ENCODE measurements around the gene DECR2. TPM values are rescaled to one million over a fixed set of nuclear protein-coding genes. Genes with fewer than 3 reads are reported as not detected.

Gene DECR2
- total RNA-seq, 2 donors from 2014 or later: 7.5 to 10.6 TPM

DNA sequence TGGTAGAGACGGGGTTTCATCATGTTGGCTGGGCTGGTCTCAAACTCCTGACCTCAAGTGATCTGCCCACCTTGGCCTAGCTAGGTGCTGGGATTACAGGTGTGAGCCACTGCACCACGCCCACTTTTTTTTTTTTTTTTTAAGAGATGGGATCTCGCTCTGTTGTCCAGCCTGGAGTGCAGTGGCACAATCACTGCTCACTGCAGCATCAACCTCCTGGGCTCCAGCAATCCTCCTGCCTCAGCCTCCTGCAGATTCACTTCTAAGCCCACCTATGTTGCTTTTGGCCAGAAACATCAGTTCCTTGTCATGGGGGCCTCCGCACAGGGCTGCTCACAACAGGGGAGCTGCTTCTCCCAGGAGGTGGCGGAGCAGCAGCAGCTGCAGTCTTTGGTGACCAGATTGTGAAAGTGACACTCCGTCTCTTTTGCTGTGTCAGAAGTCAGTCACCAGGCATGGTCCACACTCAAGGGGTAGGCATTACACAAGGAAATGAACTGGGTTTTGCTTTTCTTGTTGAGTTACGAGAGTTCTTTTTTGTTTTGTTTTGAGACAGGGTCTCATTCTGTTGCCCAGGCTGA lies 9.1 kb upstream of the DECR2 start:
- peak; percentile 20 to 55 for ATAC-seq (replicated peaks in 1 of 2)
- Mint-ChIP-seq H3K27ac (peak overlapping the region; percentile 65), H3K4me3 (peak overlapping the region; percentile 32 to 56)

DNA sequence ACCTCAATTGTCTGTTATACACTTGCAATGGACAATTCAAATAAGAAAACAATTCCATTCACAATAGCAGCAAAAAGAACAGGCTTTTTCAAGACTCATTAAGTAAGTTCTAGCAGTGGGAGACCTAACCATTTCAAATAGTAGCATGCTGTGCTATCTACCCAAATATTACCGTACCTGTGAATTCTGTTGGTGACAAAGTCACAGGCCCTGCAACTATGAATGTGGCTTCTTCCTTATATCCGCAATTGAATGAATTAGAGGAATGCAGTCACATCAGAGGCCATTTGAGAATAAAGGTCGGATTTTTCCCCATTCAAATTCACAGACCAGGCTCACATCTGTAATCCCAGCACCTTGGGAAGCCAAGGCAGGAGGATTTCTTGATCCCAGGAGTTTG lies 5.5 kb upstream of the DECR2 start:
- Mint-ChIP-seq H3K27me3 (ENCODE audit: low read depth) (no peaks in the 10 kb centered on the region), H3K4me3 (peak overlapping the region; percentile 82 to 87), H3K27ac (no peak overlapping the region), H3K36me3 (ENCODE audit: insufficient read depth in 2 of 2) (no peaks in the 10 kb centered on the region), H3K9me3 (peaks cover 0 to 3% of the 10 kb centered on the region in 2 donors), H3K4me1 (ENCODE audit: low read depth) (peaks cover 34% of the 10 kb centered on the region)
- no peak for DNase-seq
- no peak for ATAC-seq (replicated peaks in 1 of 2)

More for the DNA sequence above, 9.1 kb upstream of the DECR2 start:
- H3K9me3 Mint-ChIP-seq: peaks cover 0 to 3% of the 10 kb centered on the region in 2 donors
- peak; percentile 37 to 47 for DNase-seq
- H3K36me3 Mint-ChIP-seq (ENCODE audit: insufficient read depth in 2 of 2): no peaks in the 10 kb centered on the region
- H3K4me1 Mint-ChIP-seq (ENCODE audit: low read depth): peaks cover 25% of the 10 kb centered on the region
- no peaks in the 10 kb centered on the region for H3K27me3 Mint-ChIP-seq (ENCODE audit: low read depth)

DNA sequence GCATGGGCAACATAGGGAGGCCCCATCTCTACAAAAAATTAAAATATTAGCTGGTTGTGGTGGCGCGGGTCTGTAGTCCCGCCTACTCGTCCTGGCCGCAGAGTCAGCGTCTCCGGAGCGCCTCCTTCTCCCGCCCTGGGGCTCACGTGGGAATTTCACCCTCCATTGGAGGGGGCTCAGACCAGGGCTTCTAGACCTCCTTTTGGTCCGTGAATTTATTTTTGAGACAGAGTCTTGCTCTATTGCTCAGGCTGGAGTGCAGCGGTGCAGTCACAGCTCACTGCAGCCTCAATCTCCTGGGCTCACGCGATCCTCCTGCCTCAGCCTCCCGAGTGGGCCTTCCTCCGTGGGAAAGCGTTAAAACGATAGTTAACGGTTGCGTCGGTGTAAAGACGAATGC lies 5.1 kb upstream of the DECR2 start:
- ATAC-seq (replicated peaks in 1 of 2) (no peak), DNase-seq (no peak)
- Mint-ChIP-seq H3K4me1 (ENCODE audit: low read depth) (peaks cover 34% of the 10 kb centered on the region), H3K4me3 (peak overlapping the region; percentile 82 to 87), H3K27me3 (ENCODE audit: low read depth) (no peaks in the 10 kb centered on the region), H3K36me3 (ENCODE audit: insufficient read depth in 2 of 2) (no peaks in the 10 kb centered on the region), H3K9me3 (peaks cover 0 to 3% of the 10 kb centered on the region in 2 donors), H3K27ac (peak overlapping the region; percentile 80)

DNA sequence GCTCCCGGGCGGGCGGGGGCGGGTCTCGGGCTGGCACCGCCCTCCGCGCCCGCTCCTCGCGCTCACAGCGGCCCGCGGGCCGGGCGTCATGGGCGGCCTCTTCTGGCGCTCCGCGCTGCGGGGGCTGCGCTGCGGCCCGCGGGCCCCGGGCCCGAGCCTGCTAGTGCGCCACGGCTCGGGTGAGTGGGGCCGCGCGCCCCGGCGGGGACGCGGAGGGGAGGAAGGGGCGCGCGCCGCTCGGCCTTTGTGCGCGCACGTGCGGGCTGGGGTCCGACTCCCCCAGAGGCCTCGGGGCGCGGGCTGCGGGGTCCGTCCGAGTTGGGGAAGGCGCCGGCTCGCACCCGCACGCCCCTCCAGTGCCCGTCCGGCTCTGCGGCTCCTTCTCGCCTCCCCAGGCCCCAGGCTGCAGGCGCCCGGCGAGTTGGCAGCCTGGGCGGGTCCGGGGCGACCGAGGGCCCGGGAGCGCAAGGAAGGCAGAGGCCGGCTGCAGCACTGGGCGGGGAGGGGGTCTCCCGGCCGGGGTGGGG lies 4.5 kb upstream of the DECR2 start, which contains the start of gene NME4:
Gene NME4, plus strand, starts transcription at position 65 of the 527 bp plus-strand sequence. Its CDS starts 24 bp downstream, at position 89.
- Mint-ChIP-seq H3K27me3 (ENCODE audit: low read depth) (no peaks in the 10 kb centered on the region), H3K4me3 (peak within 1 kb of the TSS; percentile 82 to 87), H3K36me3 (ENCODE audit: insufficient read depth in 2 of 2) (no peaks in the 10 kb centered on the region), H3K4me1 (ENCODE audit: low read depth) (peaks cover 30% of the 10 kb centered on the region), H3K9me3 (no peaks in the 10 kb centered on the region), H3K27ac (peak within 1 kb of the TSS; percentile 80)
- DNase-seq (peak; percentile 51 to 53), ATAC-seq (replicated peaks in 1 of 2) (peak; percentile 14 to 31)

DNA sequence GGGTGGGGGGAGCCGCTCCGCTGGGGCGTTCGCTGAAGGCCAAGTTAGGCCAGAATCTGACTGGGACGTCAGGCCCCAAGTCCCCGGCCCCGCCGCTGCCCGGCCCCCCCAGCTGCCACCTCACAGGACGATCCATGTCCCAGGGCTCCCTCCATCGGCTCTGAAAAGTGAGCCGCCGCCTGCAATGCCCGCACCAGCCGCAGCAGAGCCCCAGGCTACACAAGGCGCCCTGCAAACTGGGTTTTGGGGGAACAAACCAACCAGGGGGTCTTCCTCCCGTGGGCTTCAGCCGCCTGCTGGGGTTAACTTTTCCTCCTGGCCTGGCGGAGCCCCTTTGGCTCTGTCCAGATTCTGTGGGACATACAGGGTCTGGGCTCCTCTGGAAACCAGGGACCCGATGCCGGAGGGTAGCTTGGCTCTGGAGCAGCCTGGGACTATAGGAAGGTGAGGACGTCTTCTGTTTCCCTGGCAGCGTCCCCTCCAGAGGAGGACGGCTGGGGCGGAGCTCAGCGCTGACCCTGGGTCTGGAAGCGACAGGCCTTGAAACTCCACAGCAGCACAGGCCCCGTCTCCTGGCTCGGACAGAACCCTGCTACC lies 3.9 kb upstream of the DECR2 start:
- no peaks in the 10 kb centered on the region for H3K9me3 Mint-ChIP-seq
- H3K4me3 Mint-ChIP-seq: peak overlapping the region; percentile 41 to 76
- peak; percentile 38 to 45 for DNase-seq
- H3K27me3 Mint-ChIP-seq (ENCODE audit: low read depth): no peaks in the 10 kb centered on the region
- no peak overlapping the region for H3K27ac Mint-ChIP-seq
- no peaks in the 10 kb centered on the region for H3K36me3 Mint-ChIP-seq (ENCODE audit: insufficient read depth in 2 of 2)
- no peak for ATAC-seq (replicated peaks in 1 of 2)
- H3K4me1 Mint-ChIP-seq (ENCODE audit: low read depth): peaks cover 30% of the 10 kb centered on the region

DNA sequence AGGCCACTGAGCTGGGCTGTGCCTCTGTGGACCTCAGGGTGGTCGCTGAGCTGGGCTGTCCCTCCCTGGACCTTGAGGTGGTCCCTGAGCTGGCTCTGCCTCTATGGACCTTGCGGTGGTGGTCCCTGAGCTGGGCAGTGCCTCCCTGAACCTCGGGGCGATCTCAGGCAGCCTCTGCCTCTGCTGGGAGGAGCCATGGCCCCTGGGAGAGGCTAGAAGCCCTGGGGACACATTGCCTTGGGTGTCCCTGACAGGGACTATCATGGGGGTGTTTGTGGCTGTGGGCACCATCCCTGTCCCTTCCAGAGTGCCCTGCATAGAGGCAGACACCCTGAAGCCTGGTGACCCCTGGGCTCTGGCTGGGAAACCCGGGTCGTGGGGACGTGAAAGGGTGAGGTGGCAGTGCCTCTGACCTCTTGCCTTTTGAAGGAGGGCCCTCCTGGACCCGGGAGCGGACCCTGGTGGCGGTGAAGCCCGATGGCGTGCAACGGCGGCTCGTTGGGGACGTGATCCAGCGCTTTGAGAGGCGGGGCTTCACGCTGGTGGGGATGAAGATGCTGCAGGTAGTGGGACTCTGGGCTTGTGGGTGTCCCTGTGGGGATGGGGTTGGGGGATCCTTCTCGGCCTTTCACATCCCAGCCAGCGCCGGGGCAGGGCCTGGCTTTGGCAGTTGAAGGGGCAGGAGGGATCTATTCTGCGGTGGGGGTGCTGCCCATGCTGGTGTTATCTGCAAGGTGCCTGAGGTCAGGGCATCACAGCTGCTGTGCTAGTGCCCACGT lies 2.9 kb upstream of the DECR2 start:
- Mint-ChIP-seq H3K27ac (no peak overlapping the region), H3K4me1 (ENCODE audit: low read depth) (peaks cover 28% of the 10 kb centered on the region), H3K4me3 (peak overlapping the region; percentile 41 to 76), H3K9me3 (no peaks in the 10 kb centered on the region), H3K27me3 (ENCODE audit: low read depth) (no peaks in the 10 kb centered on the region), H3K36me3 (ENCODE audit: insufficient read depth in 2 of 2) (no peaks in the 10 kb centered on the region)
- no peak for DNase-seq
- ATAC-seq (replicated peaks in 1 of 2): no peak

DNA sequence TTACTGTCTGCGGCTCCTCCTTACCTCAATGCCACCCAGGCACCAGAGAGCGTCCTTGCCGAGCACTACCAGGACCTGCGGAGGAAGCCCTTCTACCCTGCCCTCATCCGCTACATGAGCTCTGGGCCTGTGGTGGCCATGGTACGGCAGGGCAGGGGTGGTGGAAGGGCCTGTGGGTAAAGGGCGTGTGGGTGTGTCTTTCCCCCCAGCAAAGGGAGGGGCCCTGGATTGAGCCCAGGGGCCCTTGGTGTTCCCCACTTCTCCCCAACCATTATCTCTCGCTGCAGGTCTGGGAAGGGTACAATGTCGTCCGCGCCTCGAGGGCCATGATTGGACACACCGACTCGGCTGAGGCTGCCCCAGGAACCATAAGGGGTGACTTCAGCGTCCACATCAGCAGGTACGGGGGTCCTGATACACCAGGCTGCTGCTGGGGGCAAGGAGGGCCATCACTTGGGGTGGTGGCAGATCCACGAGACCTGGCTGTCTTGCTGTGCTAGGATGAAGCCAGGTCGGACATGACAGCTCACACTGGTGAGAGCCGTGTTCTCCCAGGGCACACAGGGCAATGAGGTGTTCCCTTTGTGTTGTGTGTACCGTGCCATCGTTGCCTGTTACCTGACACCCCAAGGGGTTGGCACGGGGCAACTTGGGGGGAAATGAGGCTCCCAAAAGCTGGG lies 2.2 kb upstream of the DECR2 start:
- H3K27me3 Mint-ChIP-seq (ENCODE audit: low read depth): no peaks in the 10 kb centered on the region

DNA sequence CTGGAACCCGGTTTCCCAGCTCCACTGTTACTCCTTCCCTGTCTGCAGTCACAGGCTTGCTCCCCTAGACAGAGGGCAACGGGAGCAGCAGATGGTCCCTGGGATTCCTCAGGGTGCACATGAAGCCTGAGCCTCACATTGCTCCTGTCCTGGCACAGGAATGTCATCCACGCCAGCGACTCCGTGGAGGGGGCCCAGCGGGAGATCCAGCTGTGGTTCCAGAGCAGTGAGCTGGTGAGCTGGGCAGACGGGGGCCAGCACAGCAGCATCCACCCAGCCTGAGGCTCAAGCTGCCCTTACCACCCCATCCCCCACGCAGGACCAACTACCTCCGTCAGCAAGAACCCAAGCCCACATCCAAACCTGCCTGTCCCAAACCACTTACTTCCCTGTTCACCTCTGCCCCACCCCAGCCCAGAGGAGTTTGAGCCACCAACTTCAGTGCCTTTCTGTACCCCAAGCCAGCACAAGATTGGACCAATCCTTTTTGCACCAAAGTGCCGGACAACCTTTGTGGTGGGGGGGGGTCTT lies 1.6 kb upstream of the DECR2 start:
- no peak for ATAC-seq (replicated peaks in 1 of 2)
- no peaks in the 10 kb centered on the region for H3K36me3 Mint-ChIP-seq (ENCODE audit: insufficient read depth in 2 of 2)
- H3K27ac Mint-ChIP-seq: no peak overlapping the region
- DNase-seq: no peak
- peak overlapping the region; percentile 90 to 95 for H3K4me3 Mint-ChIP-seq
- H3K9me3 Mint-ChIP-seq: no peaks in the 10 kb centered on the region
- peaks cover 28% of the 10 kb centered on the region for H3K4me1 Mint-ChIP-seq (ENCODE audit: low read depth)
- H3K27me3 Mint-ChIP-seq (ENCODE audit: low read depth): no peaks in the 10 kb centered on the region

More for the DNA sequence above, 2.2 kb upstream of the DECR2 start:
- H3K4me1 Mint-ChIP-seq (ENCODE audit: low read depth): peaks cover 28% of the 10 kb centered on the region
- DNase-seq (no peak), ATAC-seq (replicated peaks in 1 of 2) (no peak)
- H3K9me3 Mint-ChIP-seq: no peaks in the 10 kb centered on the region
- peak overlapping the region in 1 of 2 donors; percentile 90 for H3K4me3 Mint-ChIP-seq
- no peaks in the 10 kb centered on the region for H3K36me3 Mint-ChIP-seq (ENCODE audit: insufficient read depth in 2 of 2)
- H3K27ac Mint-ChIP-seq: no peak overlapping the region

DNA sequence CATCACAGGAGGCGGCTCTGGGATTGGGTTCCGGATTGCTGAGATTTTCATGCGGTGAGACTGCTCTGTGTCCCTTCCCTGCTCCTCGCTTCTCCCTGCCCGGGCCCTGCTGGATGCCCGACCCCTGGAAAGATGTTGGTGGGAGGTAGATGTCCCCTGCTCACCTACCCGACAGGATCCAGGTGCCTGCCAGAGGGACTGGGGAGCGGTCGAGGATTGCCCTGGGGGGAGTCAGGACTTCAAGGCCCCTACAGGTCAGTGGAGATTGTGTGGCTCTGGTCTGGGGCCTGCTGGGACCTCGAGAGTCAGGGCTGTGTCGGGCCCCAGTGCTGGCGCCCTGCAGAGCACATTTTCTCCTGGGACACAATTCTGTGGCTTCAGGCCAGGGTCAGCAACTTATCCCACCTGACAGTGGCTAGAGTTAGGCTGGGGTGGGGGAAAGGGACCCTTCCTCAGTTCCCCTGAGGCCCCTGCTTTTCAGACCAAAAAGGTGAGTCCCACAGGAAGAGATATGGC lies 3.3 kb downstream of the DECR2 start:
- Mint-ChIP-seq H3K27ac (no peak overlapping the region), H3K4me3 (no peak overlapping the region), H3K27me3 (ENCODE audit: low read depth) (no peaks in the 10 kb centered on the region), H3K9me3 (no peaks in the 10 kb centered on the region), H3K4me1 (ENCODE audit: low read depth) (peaks cover 16% of the 10 kb centered on the region), H3K36me3 (ENCODE audit: insufficient read depth in 2 of 2) (no peaks in the 10 kb centered on the region)
- ATAC-seq (replicated peaks in 1 of 2) (no peak), DNase-seq (no peak)

DNA sequence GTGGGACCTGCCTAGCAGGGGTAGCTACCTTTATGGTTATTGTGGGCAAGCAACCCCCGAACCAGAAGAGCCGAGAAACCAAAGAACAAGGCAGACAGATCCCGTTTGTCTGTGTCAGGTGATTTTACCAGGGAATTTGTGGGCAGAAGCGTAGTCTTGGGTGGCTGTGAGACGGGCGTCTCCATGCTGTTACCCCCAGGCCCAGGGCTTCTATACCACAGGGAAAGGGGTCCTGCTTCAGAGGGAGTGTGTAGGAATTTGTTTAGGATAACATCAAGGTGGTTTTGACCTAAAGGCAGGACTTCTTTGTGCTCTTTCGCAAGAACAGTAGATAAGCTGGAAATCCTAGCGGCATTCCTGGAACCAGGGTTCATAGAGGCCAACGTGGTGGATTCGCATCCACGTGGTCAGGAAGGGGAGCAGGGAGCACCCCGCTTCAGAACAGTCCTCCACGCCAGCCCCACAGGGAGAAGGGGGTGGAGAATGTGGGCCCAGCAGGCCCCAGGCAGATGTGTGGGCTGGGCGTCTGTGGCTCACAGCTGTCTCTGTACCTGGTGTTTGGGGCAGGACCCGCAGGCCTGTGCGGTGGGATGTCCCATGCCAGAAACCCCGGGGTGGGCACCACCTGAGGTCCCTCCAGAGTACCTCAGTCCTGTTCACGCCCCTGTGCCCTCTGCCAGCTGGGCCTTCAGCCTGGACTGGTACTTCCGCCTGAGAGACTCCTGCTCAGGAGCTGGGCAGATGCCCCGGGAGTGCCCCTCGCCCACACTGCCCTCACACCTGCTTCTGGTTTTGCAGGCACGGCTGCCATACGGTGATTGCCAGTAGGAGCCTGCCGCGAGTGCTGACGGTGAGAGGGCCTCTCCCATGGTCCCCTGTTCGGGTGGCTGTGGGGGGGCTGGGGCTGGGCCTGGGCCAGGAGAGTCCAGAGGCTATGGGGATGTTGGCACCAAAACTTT lies 4.1 kb downstream of the DECR2 start:
- no peak for DNase-seq
- Mint-ChIP-seq H3K27me3 (ENCODE audit: low read depth) (no peaks in the 10 kb centered on the region), H3K36me3 (ENCODE audit: insufficient read depth in 2 of 2) (no peaks in the 10 kb centered on the region), H3K4me3 (no peak overlapping the region), H3K27ac (no peak overlapping the region), H3K9me3 (no peaks in the 10 kb centered on the region), H3K4me1 (ENCODE audit: low read depth) (peaks cover 8% of the 10 kb centered on the region)
- ATAC-seq (replicated peaks in 1 of 2): no peak

DNA sequence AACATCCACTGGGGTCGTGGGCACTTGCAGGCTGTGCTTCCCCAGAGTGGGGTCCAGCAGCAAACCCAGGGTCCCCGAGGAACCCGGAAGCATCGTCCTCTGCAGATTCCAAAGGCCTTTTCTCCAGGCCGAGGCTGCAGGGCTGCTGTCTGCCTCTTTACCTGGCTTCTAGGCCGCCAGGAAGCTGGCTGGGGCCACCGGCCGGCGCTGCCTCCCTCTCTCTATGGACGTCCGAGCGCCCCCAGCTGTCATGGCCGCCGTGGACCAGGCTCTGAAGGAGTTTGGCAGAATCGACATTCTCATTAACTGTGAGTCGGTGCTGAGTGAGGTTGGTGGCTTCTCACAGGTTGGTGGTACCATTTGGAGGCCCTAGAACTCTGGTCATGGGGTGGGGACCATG lies 5.6 kb downstream of the DECR2 start:
- H3K36me3 Mint-ChIP-seq (ENCODE audit: insufficient read depth in 2 of 2): no peaks in the 10 kb centered on the region
- ATAC-seq (replicated peaks in 1 of 2) (no peak), DNase-seq (no peak)
- no peaks in the 10 kb centered on the region for H3K9me3 Mint-ChIP-seq
- H3K4me1 Mint-ChIP-seq (ENCODE audit: low read depth): peaks cover 5% of the 10 kb centered on the region
- H3K4me3 Mint-ChIP-seq: no peak overlapping the region
- no peak overlapping the region for H3K27ac Mint-ChIP-seq
- H3K27me3 Mint-ChIP-seq (ENCODE audit: low read depth): no peaks in the 10 kb centered on the region
